KOPT-K1 (cell line): ENCODE measurements around the gene SAPCD2.

Source experiments
- H3K27ac ChIP-seq: fragments of 200-600 bp; sonication (generic); 2 replicates; pipeline ENCODE4 v1.5.1; 2016; ENCODE audit warnings: antibody characterized with exemption, mild to moderate bottlenecking, low read depth, low read length; ENCODE audit not compliant: poor library complexity, severe bottlenecking
- H3K36me3 ChIP-seq: fragments of 200-600 bp; sonication (generic); 2 replicates; pipeline ENCODE4 v1.5.1; 2017; ENCODE audit warnings: antibody characterized with exemption, mild to moderate bottlenecking, low read length, moderate library complexity; ENCODE audit not compliant: insufficient read depth
- H3K9me3 ChIP-seq: fragments of 200-600 bp; sonication (generic); 2 replicates; pipeline ENCODE4 v1.5.1; 2017; ENCODE audit warnings: antibody characterized with exemption, low read length, mild to moderate bottlenecking; ENCODE audit not compliant: insufficient read depth, poor library complexity, severe bottlenecking

SAPCD2 gene

GRCh38 chr9:137030538-137031527 lies 39.5 kb downstream of the SAPCD2 start:
- Histone ChIP-seq H3K27ac (no peak overlapping the region), H3K36me3 (no peaks in the 10 kb centered on the region), H3K9me3 (no peaks in the 10 kb centered on the region)

GRCh38 chr9:137030006-137030405 lies 40.4 kb downstream of the SAPCD2 start:
- Histone ChIP-seq H3K36me3 (no peaks in the 10 kb centered on the region), H3K9me3 (no peaks in the 10 kb centered on the region), H3K27ac (no peak overlapping the region)

GRCh38 chr9:137029058-137029936 lies 41.1 kb downstream of the SAPCD2 start:
- Histone ChIP-seq H3K9me3 (no peaks in the 10 kb centered on the region), H3K27ac (no peak overlapping the region), H3K36me3 (no peaks in the 10 kb centered on the region)

GRCh38 chr9:137028263-137029057 lies 41.9 kb downstream of the SAPCD2 start:
- Histone ChIP-seq H3K36me3 (no peaks in the 10 kb centered on the region), H3K9me3 (no peaks in the 10 kb centered on the region), H3K27ac (no peak overlapping the region)

- Histone ChIP-seq H3K36me3 (no peaks in the 10 kb centered on the region), H3K27ac (no peak within 1 kb of the TSS), H3K9me3 (no peaks in the 10 kb centered on the region)
Observed at GRCh38 chr9:137027369-137028262, 42.7 kb downstream of the SAPCD2 start, which contains the start of gene ABCA2. Gene ABCA2, minus strand, starts transcription at chr9:137028237. Its CDS starts 97 bp downstream, at chr9:137028140.

- no peak overlapping the region for H3K27ac ChIP-seq
- no peaks in the 10 kb centered on the region for H3K36me3 ChIP-seq
- H3K9me3 ChIP-seq = no peaks in the 10 kb centered on the region
Observed at GRCh38 chr9:137026828-137027227, 43.5 kb downstream of the SAPCD2 start.

- no peaks in the 10 kb centered on the region for H3K9me3 ChIP-seq
- no peak overlapping the region for H3K27ac ChIP-seq
- H3K36me3 ChIP-seq = no peaks in the 10 kb centered on the region
Observed at GRCh38 chr9:137026384-137026783, 44.0 kb downstream of the SAPCD2 start.

GRCh38 chr9:137025517-137025966 lies 44.8 kb downstream of the SAPCD2 start:
- no peaks in the 10 kb centered on the region for H3K36me3 ChIP-seq

GRCh38 chr9:137023583-137023991 lies 46.8 kb downstream of the SAPCD2 start:
- Histone ChIP-seq H3K9me3 (no peaks in the 10 kb centered on the region), H3K27ac (no peak overlapping the region), H3K36me3 (no peaks in the 10 kb centered on the region)

More at GRCh38 chr9:137025517-137025966, 44.8 kb downstream of the SAPCD2 start:
- Histone ChIP-seq H3K27ac (no peak overlapping the region), H3K9me3 (no peaks in the 10 kb centered on the region)

GRCh38 chr9:137023157-137023556 lies 47.2 kb downstream of the SAPCD2 start:
- no peak overlapping the region for H3K27ac ChIP-seq
- H3K36me3 ChIP-seq = no peaks in the 10 kb centered on the region
- H3K9me3 ChIP-seq = no peaks in the 10 kb centered on the region

- H3K27ac ChIP-seq = no peak overlapping the region
- no peaks in the 10 kb centered on the region for H3K9me3 ChIP-seq
- H3K36me3 ChIP-seq = no peaks in the 10 kb centered on the region
Observed at GRCh38 chr9:137022662-137023008, 47.7 kb downstream of the SAPCD2 start.

GRCh38 chr9:137021979-137022661 lies 48.2 kb downstream of the SAPCD2 start:
- no peaks in the 10 kb centered on the region for H3K9me3 ChIP-seq
- no peaks in the 10 kb centered on the region for H3K36me3 ChIP-seq
- no peak overlapping the region for H3K27ac ChIP-seq

- no peak overlapping the region for H3K27ac ChIP-seq
- H3K9me3 ChIP-seq = no peaks in the 10 kb centered on the region
- H3K36me3 ChIP-seq = no peaks in the 10 kb centered on the region
Observed at GRCh38 chr9:137021568-137021978, 48.8 kb downstream of the SAPCD2 start.
